M059J (cell line): ENCODE measurements around the gene C4orf17. TPM values are rescaled to one million over a fixed set of nuclear protein-coding genes. Genes with fewer than 3 reads are reported as not detected.

Source experiments
- DNase-seq: peaks from one replicate; pipeline ENCODE4 v3.0.0-alpha.2; 2012; ENCODE audit warnings: low read depth
- total RNA-seq: library from RNA; depleted of rRNA; stranded (reverse); fragments of >200 nt; shearing (Covaris generic); gene quantifications from 2 replicates; pipeline ENCODE4 v1.2.3, GENCODE V29; 2014

C4orf17 gene
- total RNA-seq, 1 experiment from 2014 or later: not detected

DNA sequence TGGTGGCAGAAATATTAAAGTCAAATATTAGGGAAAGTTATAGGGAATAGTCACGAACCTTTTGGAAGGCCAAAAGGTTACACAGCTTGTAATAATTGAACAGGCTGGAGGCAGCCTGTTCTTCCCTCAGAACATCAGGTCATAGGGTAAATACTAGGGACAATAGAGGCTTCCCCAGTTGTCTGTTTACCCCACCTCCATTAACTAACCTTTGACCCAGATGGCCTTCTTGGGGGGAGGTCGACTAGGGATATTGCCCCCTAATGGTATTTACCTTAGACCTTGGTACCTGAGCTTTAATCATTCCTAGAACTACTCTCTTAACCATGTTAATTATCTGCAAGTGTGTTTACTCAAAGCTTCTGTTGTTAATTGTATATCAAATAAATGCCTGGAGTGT, 26.0 kb downstream of the C4orf17 start:
- DNase-seq: no peak

GRCh38 chr4:99537674-99538073, 26.9 kb downstream of the C4orf17 start:
- DNase-seq: no peak

DNA sequence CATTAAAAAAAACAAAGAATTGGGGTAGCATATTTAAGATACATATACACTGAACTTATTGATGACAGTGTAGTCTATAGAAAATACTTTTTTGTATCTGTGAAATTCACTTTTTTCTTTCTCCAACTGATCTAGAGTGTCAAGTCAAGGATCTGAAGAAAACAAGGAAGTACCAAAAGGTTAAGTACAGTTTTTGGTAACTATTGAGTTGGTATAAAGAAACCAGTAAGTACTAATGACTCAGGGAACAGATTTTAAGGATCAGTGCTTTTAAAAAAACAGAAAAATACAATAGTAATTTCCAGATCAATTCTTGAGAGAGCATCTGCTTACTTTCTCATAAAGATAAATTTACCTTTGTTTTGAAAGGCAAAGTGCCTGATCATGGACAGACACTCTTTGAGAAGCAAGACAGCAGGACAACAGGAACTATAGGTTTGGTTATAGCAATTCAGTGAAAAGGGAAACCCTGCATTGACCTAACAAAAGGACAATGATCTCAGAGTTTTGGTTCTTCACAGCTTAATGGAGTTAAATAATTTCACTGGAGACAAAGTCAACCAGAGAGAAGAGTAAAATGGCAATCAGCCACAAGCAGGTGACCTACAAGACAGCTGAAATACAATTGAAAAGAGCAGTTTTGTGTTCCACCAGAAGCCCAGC, 29.6 kb downstream of the C4orf17 start:
- no peak for DNase-seq

- no peak for DNase-seq
Observed at GRCh38 chr4:99552872-99553271, 42.1 kb downstream of the C4orf17 start.

- DNase-seq: peak; percentile 94
Observed at GRCh38 chr4:99563310-99564186, 52.7 kb downstream of the C4orf17 start, which contains the start of gene TRMT10A. TRMT10A (minus strand) TSS chr4:99564039; CDS start chr4:99559338, 4,701 bp downstream.

DNA sequence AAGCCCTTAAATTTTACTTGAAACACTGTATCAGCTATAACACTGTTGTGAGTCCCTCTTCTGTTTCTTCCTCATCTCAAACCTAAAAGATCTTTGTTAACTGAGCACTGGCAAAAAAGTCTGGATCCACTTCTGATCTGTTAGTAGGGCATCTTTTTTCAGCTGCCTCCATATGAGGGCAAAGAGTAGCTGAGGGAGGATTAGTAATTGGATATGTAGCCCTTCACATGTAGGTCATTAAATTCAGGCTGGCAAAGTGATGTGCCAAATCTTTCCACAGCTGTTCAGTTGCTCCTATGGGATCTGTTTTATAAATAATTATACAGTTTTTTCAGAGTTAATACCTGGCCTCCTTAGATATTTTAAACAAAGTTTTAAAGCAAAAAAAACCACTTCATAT, 54.1 kb downstream of the C4orf17 start:
- DNase-seq: no peak

GRCh38 chr4:99571883-99572282, 61.1 kb downstream of the C4orf17 start:
- DNase-seq: no peak

- DNase-seq: peak; percentile 67
Observed at GRCh38 chr4:99572527-99573240, 61.9 kb downstream of the C4orf17 start.

GRCh38 chr4:99573735-99574368, 63.0 kb downstream of the C4orf17 start:
- no peak for DNase-seq

DNA sequence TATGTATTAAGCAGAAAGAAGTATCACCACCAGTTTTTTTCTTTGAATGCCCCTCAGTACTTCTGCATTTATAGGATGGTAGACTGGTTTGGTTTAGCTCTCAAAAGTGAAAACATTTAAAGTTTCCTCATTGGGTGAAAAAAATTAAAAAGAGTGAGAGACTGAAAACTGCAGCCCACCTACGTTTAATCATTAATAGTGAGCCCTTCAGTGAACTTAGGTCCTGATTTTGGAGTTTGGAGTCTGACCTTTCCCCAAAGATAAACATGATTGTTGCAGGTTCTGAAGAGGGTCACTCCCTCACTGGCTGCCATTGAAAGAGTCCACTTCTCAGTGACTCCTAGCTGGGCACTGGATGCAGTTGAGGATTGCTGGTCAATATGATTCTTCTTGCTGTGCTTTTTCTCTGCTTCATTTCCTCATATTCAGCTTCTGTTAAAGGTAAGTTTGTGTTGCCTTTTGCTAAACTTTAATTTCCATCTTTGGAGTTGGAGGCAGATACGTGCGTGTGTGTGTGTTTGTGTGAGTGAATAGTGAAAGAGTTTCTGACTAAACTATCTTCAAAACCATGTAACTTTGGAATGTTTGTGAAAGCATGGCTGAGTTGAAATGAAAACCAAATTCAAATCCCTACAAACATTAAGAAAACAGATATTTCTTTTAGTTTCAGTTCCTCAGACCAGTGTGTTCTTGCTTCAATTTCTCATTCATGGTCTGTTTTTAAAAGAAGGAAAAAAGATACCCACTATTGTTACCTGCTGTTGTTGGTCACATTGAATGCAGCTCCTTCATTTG, 63.9 kb downstream of the C4orf17 start, which contains the start of gene MTTP:
TSS of gene MTTP (plus strand) at position 295 of the 795 bp plus-strand sequence. CDS start at position 381, 86 bp downstream.
- DNase-seq: no peak

GRCh38 chr4:99578714-99579113, 67.9 kb downstream of the C4orf17 start:
- DNase-seq: no peak

- DNase-seq: no peak
Observed at GRCh38 chr4:99585516-99585915, 74.7 kb downstream of the C4orf17 start.

DNA sequence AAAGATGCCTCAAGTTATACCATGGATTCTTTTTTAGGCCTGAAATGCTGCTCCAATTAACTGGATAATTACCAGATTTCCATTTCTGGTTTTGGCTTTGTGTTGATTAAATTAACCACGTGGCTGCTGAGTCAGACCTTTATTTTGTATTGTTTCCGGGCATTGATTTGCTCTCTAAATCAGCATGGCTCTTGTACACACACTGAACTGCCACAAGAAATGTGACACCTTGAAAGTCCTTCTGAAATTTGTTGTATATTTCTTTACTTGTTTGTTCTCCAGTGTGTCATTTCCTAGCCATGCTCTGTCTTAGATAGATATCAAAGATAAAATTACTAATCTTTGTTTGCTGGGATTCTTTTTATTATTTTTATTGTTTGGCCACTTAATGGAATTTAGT, 75.5 kb downstream of the C4orf17 start:
- peak; percentile 4 for DNase-seq

- DNase-seq: no peak
Observed at GRCh38 chr4:99586797-99587196, 76.0 kb downstream of the C4orf17 start.

DNA sequence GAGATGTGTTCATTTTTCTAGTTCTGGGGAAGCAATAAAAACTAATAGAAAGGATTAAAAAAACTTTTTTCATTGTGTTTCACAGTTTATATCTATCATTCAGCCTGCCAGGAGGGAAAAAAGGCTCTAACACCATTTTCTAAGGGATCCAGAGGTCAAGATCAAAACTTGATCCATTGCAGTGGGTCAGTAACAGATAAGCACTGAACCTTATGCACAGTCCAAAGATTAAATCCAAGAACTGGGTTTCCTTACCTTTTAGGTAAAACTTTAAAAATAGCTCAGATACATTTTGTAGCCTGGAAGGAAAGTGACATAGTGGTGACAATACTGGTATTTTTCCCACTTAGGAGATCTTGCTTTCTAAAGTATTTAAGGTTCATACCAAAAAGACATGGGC, 76.5 kb downstream of the C4orf17 start:
- no peak for DNase-seq

GRCh38 chr4:99587803-99588202, 77.0 kb downstream of the C4orf17 start:
- peak; percentile 15 for DNase-seq

DNA sequence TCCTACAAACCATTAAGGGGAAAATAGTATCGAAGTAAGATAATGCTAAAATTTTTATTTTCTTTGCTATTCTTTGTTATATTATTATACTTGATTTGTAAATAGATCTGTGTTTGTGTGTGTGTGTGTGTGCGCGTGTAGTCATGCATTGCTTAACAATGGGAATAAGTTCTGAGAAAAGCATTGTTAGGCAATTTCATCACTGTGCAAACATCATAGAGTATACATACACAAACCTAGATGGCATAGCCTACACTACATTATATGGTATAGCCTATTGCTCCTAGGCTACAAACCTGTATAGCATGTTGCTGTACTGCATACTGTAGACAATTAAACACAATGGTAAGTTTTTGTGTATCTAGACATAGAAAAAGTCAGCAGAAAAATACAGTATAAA, 80.9 kb downstream of the C4orf17 start:
- DNase-seq: no peak
